Stimulated activated CD4-positive, alpha-beta T cell treated with anti-CD3 and anti-CD28 coated beads, TNF-alpha, amount 100 ng/mL, for 24 hours (primary cell): Measurements from ENCODE around the gene PLEKHN1.
"Not testable (repeated sequence)": the region's sequence is repeated elsewhere in the genome, so short reads cannot be mapped to it uniquely, and the experiment has no call there.

Experiments
- DNase-seq, 3 experiments: peaks; one replicate each; pipeline ENCODE4 v3.0.0-alpha.2; 2020; ENCODE audit warnings: low read depth in 3 of 3

The PLEKHN1 gene

GRCh38 chr1:975896-976683 lies 9.8 kb downstream of the PLEKHN1 start:
- DNase-seq = peak in 2 of 3 experiments; percentile 58 to 63

- not testable (repeated sequence) for DNase-seq
Observed at GRCh38 chr1:976791-977190, 10.5 kb downstream of the PLEKHN1 start.

DNA sequence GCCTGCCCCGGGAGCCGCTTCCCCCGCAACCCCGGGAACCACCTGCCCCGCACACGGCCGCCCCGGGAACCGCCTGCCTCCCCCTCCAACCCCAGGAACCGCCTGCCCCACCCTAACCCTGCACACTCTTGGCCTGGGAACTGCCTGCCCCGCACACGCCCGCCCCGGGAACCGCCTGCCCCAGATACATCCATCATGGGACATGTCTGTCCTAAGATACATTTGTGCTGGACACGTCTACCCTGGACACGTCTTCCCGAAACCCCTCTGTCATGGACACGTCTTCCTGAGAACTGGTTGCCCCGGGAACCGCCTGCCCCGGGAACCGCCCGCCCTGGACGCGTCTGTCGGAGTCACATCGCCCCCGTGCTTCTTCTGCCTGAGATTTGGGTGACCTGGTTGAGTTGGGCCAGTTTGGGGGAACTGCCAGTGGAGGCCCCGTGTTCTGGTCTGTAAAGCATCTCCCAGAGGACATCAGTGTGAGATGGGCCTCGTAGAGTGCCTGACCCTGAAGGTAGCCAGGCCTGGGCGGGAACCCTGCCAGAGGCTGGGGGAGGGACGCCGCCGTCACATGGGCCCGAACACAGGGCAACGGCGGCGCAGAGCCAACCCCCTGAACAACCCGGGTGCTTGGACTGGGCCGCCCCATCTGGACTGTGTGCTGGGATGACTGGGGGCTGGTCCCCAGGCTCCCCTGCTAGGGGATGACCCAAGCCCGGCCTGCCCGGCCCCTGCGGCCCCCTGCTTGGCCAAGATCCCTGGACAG lies 12.0 kb downstream of the PLEKHN1 start:
- DNase-seq = no peak

GRCh38 chr1:978835-979743 lies 12.8 kb downstream of the PLEKHN1 start:
- no peak for DNase-seq

DNA sequence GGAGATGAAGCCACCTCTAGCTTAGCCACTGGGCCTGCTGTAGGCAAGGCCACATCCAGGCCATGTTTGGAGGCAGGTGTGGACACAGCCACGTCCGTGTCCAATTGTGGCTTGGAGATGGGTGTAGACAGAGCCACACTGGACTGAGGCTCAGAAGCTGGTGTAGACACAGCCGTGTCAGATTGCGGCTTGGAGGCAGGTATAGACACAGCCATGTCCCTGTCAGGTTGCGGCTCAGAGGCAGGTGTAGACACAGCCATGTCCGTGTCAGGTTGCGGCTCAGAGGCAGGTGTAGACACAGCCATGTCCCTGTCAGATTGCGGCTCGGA lies 13.4 kb downstream of the PLEKHN1 start:
- DNase-seq = no peak

GRCh38 chr1:980137-980571 lies 13.9 kb downstream of the PLEKHN1 start:
- no peak for DNase-seq

GRCh38 chr1:980602-981395 lies 14.5 kb downstream of the PLEKHN1 start:
- DNase-seq = no peak

- no peak for DNase-seq
Observed at GRCh38 chr1:981491-981954, 15.2 kb downstream of the PLEKHN1 start.

GRCh38 chr1:981955-982558 lies 15.8 kb downstream of the PLEKHN1 start, which contains the start of gene PERM1:
PERM1 (minus strand) TSS chr1:982093; CDS start chr1:981029, 1,064 bp downstream.
- no peak for DNase-seq

- DNase-seq = no peak
Observed at GRCh38 chr1:982765-983436, 16.6 kb downstream of the PLEKHN1 start.

GRCh38 chr1:983798-984475 lies 17.7 kb downstream of the PLEKHN1 start:
- DNase-seq = peak; percentile 34 to 59 (median 41)

DNA sequence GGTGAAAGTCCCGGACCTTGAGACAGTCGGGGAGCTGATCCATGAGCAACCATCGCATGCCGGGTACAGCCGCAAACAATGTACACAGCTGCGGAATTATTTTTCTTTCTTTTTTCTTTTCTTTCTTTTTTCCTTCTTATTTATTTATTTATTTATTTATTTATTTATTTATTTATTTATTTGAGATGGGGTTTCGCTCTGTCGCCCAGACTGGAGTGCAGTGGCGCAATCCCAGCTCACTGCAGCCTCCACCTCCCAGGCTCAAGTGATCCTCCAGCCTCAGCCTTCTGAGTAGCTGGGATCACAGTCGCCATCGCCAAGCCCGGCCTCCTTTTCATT lies 18.2 kb downstream of the PLEKHN1 start:
- no peak for DNase-seq

- DNase-seq = no peak
Observed at GRCh38 chr1:985126-985525, 18.8 kb downstream of the PLEKHN1 start.

DNA sequence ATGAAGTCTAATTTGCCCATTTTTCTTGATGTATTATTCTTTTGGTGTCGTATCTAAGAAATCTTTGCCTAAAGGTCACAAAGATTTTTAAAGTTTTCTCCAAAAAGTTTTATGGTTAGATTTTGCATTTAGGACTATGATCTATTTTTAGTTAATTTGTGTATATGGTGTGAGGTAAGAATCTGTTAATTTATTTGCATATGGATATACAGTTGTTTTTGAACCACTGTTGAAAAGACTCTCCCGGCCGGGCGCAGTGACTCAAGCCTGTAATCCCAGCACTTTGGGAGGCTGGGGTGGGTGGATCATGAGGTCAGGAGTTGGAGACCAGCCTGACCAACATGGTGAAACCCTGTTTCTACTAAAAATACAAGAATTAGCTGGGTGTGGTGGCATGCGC lies 21.8 kb downstream of the PLEKHN1 start:
- not testable (repeated sequence) for DNase-seq

GRCh38 chr1:991275-991674 lies 25.0 kb downstream of the PLEKHN1 start:
- not testable (repeated sequence) for DNase-seq

DNA sequence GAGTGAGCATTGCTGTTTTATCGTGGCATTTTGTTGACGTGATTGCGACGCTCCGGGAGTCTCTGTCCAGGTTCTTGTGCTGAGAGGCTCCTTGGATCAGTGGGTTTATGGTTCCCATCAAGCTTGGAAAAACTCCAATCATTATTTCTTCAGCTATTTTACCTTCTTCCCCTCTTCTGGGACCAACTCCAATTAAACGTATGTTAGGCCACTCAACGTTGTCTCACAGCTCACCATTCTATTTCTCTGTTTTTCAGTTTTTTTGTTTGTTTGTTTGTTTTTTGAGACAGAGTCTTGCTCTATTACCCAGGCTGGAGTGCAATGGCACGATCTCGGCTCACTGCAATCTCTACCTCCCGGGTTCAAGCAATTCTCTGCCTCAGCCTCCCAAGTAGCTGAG lies 25.6 kb downstream of the PLEKHN1 start:
- no peak for DNase-seq

DNA sequence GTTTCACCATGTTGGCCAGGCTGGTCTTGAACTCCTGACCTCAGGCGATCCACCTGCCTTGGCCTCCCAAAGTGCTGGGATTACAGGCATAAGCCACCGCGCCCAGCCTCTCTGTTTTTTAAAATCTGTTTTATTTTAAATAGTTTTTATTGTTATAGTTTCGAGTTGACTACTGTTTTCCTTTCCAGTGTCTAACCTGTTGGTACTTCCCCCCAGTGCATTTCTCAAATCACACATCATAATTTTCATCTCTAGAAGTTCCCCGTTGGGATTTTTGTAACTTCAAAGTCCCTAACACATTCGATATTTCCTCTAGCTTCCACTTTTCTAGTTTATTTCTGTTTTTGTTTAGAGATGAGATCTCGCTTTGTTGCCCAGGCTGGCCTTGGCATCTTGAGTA lies 26.1 kb downstream of the PLEKHN1 start:
- no peak for DNase-seq

DNA sequence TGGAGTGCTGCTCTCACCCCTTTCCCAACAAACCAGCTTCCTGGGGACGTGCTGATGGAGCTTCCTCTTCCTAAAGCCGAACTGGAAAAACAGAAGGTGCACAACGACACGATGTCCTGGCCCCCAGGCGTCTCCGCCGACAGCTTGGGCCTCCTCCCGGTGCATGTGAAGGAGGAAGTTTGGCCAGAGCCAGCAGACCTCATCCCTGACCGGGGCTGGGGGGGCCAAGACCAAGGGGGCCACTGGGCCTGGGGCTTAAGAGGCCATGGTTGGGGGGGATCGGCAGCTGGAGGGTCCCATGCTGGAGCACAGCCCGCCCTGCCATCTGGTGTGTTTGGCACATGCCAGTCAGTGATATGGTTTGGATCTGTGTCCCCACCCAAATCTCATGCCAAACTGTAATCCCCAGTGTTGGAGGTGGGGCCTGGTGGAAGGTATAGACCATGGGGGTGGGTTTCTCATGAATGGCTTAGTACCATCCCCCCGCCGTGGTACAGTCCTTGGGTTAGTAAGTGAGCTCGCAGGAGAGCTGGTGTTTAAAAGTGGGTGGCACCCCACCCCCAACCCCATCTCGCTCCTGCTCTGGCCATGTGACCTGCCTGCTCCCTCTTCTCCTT lies 27.2 kb downstream of the PLEKHN1 start:
- no peak for DNase-seq

DNA sequence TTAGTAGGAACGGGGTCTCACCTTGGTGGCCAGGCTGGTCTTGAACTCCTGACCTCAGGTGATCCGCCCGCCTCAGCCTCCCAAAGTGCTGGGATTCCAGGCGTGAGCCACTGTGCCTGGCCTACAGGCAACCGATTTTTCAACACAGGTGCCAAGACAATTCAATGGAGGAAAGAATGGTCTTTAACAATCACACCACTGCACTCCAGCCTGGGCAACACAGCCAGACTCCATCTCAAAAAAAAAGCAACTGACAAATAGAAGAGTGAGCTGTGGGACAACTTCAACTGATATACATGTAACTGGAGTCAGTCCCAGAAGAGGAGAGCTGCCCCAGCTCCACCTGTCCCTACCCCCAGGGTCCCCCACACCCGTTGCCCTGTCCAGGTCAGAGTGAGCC lies 28.3 kb downstream of the PLEKHN1 start:
- DNase-seq = not testable (repeated sequence)
